Measurements from ENCODE around the gene AGAP2. TPM values are rescaled to one million over a fixed set of nuclear protein-coding genes. Genes with fewer than 3 reads are reported as not detected.
"Not testable (repeated sequence)": the region's sequence is repeated elsewhere in the genome, so short reads cannot be mapped to it uniquely, and the experiment has no call there.

Gene AGAP2
- total and polyA plus RNA-seq, 9 of the 15 experiments (the other 6 are each of a cell fraction or from before 2014, with no cell fraction given): 0.04 to 0.77 (median 0.28) TPM; not detected in 1

- Histone ChIP-seq H3K4me3 (no peak overlapping the region), H3K9me3 (replicated peaks; ENCODE audit: control insufficient read depth, insufficient read depth, low read depth, low read length) (no peaks in the 10 kb centered on the region), H3K4me1 (replicated peaks in 1 of 2; ENCODE audit: control insufficient read depth in 2 of 2, insufficient read depth in 2 of 2, low read length in 2 of 2) (0 out of 5 replicates have a peak, but pooled peaks cover 0 to 2% of the 10 kb centered on the region in 2 experiments), H4K20me1 (replicated peaks; ENCODE audit: control insufficient read depth, insufficient read depth, low read length) (no peaks in the 10 kb centered on the region), H3K79me2 (ENCODE audit: control insufficient read depth, insufficient read depth, low read length) (no peaks in the 10 kb centered on the region), H2AFZ (ENCODE audit: low read depth, low read length) (no peak overlapping the region), H3K27ac (ENCODE audit: extremely low read depth, low read depth, low read length) (no peak overlapping the region), H3K9ac (ENCODE audit: insufficient read depth in 1 of 2, low read depth in 2 of 2, low read length in 2 of 2) (no peak overlapping the region), H3K9me1 (ENCODE audit: control insufficient read depth, insufficient read depth, low read length) (no peaks in the 10 kb centered on the region), H3K4me2 (ENCODE audit: insufficient read depth, low read length) (no peak overlapping the region), H3K36me3 (ENCODE audit: control insufficient read depth, insufficient read depth, low read length) (no peaks in the 10 kb centered on the region), H3K27me3 (ENCODE audit: control insufficient read depth in 2 of 2, insufficient read depth in 2 of 2, low read length in 2 of 2) (no peaks in the 10 kb centered on the region)
- FAIRE-seq (no peak), DNase-seq (ENCODE audit: extremely low read depth in 1 of 4, low spot score in 3 of 4) (no peak), ATAC-seq (no peak)
- intact Hi-C loops (cut with micrococcal nuclease) (no loop called here), in situ Hi-C loops (cut with MboI) (no loop called here)
- CTCF ChIA-PET (ENCODE audit: low intra/inter-chr PET ratio): no interaction called here
- no TSS peak for BruUV-seq (replicated peaks)
- POLR2A ChIA-PET: no interaction called here
- TF ChIP-seq C11orf30 (IDR thresholded peaks at IDR 0.05; ENCODE audit: low read depth): no peak
- no peak for TF ChIP-seq ATF7 (IDR thresholded peaks at IDR 0.05)
- TF ChIP-seq SMAD3 (CRISPR knock-in tag; conservative IDR thresholded peaks at IDR 0.05): no peak
- no peak for TF ChIP-seq ARHGAP35 (IDR thresholded peaks at IDR 0.05; ENCODE audit: partially characterized antibody)
- no peak for TF ChIP-seq CXXC5 (CRISPR knock-in tag; IDR thresholded peaks at IDR 0.05)
- TF ChIP-seq MLX (CRISPR knock-in tag; conservative IDR thresholded peaks at IDR 0.05): no peak
- no peak for TF ChIP-seq PHB2 (IDR thresholded peaks at IDR 0.05; ENCODE audit: low read depth)
- no peak for TF ChIP-seq MAZ (CRISPR knock-in tag; conservative IDR thresholded peaks at IDR 0.05 in 1 of 2, IDR thresholded peaks at IDR 0.05 in 1 of 2)
- no peak for TF ChIP-seq DNMT1 (IDR thresholded peaks at IDR 0.05)
- no peak for TF ChIP-seq NONO (IDR thresholded peaks at IDR 0.05; ENCODE audit: low read depth in 2 of 2, low read length in 1 of 2)
- no peak for TF ChIP-seq ZBTB49 (CRISPR knock-in tag; IDR thresholded peaks at IDR 0.05; ENCODE audit: borderline replicate concordance)
- no peak for TF ChIP-seq PHF8 (IDR thresholded peaks at IDR 0.05; ENCODE audit: borderline replicate concordance, low read length)
Observed at GRCh38 chr12:57679697-57680096, 58.8 kb downstream of the AGAP2 start.

- 64% methylated on average over 9 of the region's 9 CpGs for WGBS (ENCODE audit: insufficient coverage, low coverage, missing lambda C conversion rate)
- CTCF ChIA-PET (ENCODE audit: low intra/inter-chr PET ratio); FAIRE-seq; H3K27me3 ChIP-seq (ENCODE audit: control insufficient read depth in 2 of 2, insufficient read depth in 2 of 2, low read length in 2 of 2); H3K9me3 ChIP-seq (replicated peaks; ENCODE audit: control insufficient read depth, insufficient read depth, low read depth, low read length); H2AFZ ChIP-seq (ENCODE audit: low read depth, low read length); H3K79me2 ChIP-seq (ENCODE audit: control insufficient read depth, insufficient read depth, low read length); H3K4me1 ChIP-seq (replicated peaks in 1 of 2; ENCODE audit: control insufficient read depth in 2 of 2, insufficient read depth in 2 of 2, low read length in 2 of 2); intact Hi-C loops (cut with micrococcal nuclease); DNase-seq (ENCODE audit: extremely low read depth in 1 of 4, low spot score in 3 of 4); H3K9ac ChIP-seq (ENCODE audit: insufficient read depth in 1 of 2, low read depth in 2 of 2, low read length in 2 of 2); ATAC-seq; in situ Hi-C loops (cut with MboI); H4K20me1 ChIP-seq (replicated peaks; ENCODE audit: control insufficient read depth, insufficient read depth, low read length); H3K4me2 ChIP-seq (ENCODE audit: insufficient read depth, low read length); POLR2A ChIA-PET; H3K27ac ChIP-seq (ENCODE audit: extremely low read depth, low read depth, low read length); H3K36me3 ChIP-seq (ENCODE audit: control insufficient read depth, insufficient read depth, low read length); H3K4me3 ChIP-seq; BruUV-seq (replicated peaks); H3K9me1 ChIP-seq (ENCODE audit: control insufficient read depth, insufficient read depth, low read length): not testable (repeated sequence)
Observed at GRCh38 chr12:57677947-57678346, 60.6 kb downstream of the AGAP2 start.
